ENCODE measurements around the gene FCHSD2. TPM values are rescaled to one million over a fixed set of nuclear protein-coding genes. Genes with fewer than 3 reads are reported as not detected.

Gene FCHSD2
- total and polyA plus RNA-seq, 9 of the 15 experiments (the other 6 are each of a cell fraction or from before 2014, with no cell fraction given): 1.8 to 14.7 (median 6.4) TPM

DNA sequence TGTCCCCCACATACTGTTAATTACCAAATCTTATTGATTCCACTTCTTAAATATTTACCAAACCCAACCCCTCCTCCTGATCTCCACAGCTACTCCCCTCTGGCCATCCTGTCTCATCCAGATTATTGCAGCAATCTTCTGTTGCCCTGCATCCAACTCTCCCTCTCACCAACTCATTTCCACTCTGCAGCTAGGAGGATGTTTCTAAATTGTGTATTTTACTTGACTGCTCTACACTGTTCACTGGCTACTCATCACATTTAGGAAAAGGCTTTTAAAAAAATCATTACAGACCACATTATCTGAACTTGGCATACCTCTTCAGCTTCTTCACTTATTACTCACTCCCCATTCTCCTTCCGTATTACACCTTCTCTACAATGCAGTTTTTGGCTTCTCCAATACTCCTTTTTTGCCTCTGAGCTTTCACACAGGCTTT is 210.0 kb downstream of the FCHSD2 start:
- DNase-seq (ENCODE audit: extremely low read depth in 1 of 4, low spot score in 3 of 4): no peak
- Histone ChIP-seq H2AFZ (ENCODE audit: low read depth, low read length) (no peak overlapping the region), H4K20me1 (replicated peaks; ENCODE audit: control insufficient read depth, insufficient read depth, low read length) (no peaks in the 10 kb centered on the region), H3K27me3 (ENCODE audit: control insufficient read depth in 2 of 2, insufficient read depth in 2 of 2, low read length in 2 of 2) (no peaks in the 10 kb centered on the region), H3K9ac (ENCODE audit: insufficient read depth in 1 of 2, low read depth in 2 of 2, low read length in 2 of 2) (no peak overlapping the region), H3K4me3 (no peak overlapping the region), H3K4me2 (ENCODE audit: insufficient read depth, low read length) (no peak overlapping the region), H3K4me1 (replicated peaks in 1 of 2; ENCODE audit: control insufficient read depth in 2 of 2, insufficient read depth in 2 of 2, low read length in 2 of 2) (no peaks in the 10 kb centered on the region; a peak in 1 of 5 replicates), H3K9me3 (replicated peaks; ENCODE audit: control insufficient read depth, insufficient read depth, low read depth, low read length) (no peaks in the 10 kb centered on the region), H3K36me3 (ENCODE audit: control insufficient read depth, insufficient read depth, low read length) (no peaks in the 10 kb centered on the region), H3K79me2 (ENCODE audit: control insufficient read depth, insufficient read depth, low read length) (no peaks in the 10 kb centered on the region), H3K9me1 (ENCODE audit: control insufficient read depth, insufficient read depth, low read length) (no peaks in the 10 kb centered on the region), H3K27ac (ENCODE audit: extremely low read depth, low read depth, low read length) (no peak overlapping the region)
- in situ Hi-C loops (cut with MboI) (no loop called here), intact Hi-C loops (cut with micrococcal nuclease) (no loop called here)
- ATAC-seq: no peak
- no peak for FAIRE-seq
- BruUV-seq (replicated peaks): no TSS peak
- CTCF ChIA-PET (ENCODE audit: low intra/inter-chr PET ratio): no interaction called here
- 69% methylated on average over 1 of the region's 1 CpG for WGBS (ENCODE audit: insufficient coverage, low coverage, missing lambda C conversion rate)
- POLR2A ChIA-PET: interaction anchor here (0.6 to 1.1 kb wide), 2 partner anchors 11 to 210 kb away, joined by 3 to 4 read pairs; partner anchors contain the start of gene FCHSD2
- TF ChIP-seq, protein P1, sequence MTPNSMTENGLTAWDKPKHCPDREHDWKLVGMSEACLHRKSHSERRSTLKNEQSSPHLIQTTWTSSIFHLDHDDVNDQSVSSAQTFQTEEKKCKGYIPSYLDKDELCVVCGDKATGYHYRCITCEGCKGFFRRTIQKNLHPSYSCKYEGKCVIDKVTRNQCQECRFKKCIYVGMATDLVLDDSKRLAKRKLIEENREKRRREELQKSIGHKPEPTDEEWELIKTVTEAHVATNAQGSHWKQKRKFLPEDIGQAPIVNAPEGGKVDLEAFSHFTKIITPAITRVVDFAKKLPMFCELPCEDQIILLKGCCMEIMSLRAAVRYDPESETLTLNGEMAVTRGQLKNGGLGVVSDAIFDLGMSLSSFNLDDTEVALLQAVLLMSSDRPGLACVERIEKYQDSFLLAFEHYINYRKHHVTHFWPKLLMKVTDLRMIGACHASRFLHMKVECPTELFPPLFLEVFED (CRISPR knock-in tag; conservative IDR thresholded peaks at IDR 0.05): no peak
- no peak for TF ChIP-seq L3MBTL2 (IDR thresholded peaks at IDR 0.05)
- no peak for TF ChIP-seq GABPA (tag; conservative IDR thresholded peaks at IDR 0.05; ENCODE audit: low read depth)

DNA sequence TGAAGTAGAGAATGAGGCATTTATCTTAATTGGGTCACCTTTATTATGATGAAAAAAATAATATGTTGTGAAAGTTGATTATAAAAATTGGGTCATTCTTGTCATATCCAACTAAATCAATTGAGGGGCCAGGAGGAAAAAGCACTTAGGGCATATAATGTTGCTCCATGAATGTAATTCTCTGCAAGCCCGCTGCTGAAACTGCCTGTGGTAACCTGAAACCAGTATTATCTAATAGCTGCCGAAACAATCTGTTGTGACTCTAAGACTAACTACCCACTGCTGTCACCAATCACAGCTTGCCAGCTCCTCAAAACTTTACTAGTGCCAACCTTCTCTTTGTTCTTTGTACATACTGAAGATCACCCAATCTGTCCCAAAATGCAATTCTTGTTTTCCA is 212.1 kb downstream of the FCHSD2 start:
- no peaks in the 10 kb centered on the region for H3K36me3 ChIP-seq (ENCODE audit: control insufficient read depth, insufficient read depth, low read length)
- CTCF ChIA-PET (ENCODE audit: low intra/inter-chr PET ratio): no interaction called here
- no TSS peak for BruUV-seq (replicated peaks)
- no peaks in the 10 kb centered on the region for H3K27me3 ChIP-seq (ENCODE audit: control insufficient read depth in 2 of 2, insufficient read depth in 2 of 2, low read length in 2 of 2)
- POLR2A ChIA-PET: interaction anchor here (0.6 to 1.5 kb wide), 3 partner anchors 11 to 31 kb away, joined by 3 to 4 read pairs (median 3); no protein-coding TSS in a partner anchor
- TF ChIP-seq HMBOX1 (IDR thresholded peaks at IDR 0.05) (peak; percentile 68), ZNF121 (CRISPR knock-in tag; conservative IDR thresholded peaks at IDR 0.05) (no peak)
- intact Hi-C loops (cut with micrococcal nuclease): no loop called here
- H3K79me2 ChIP-seq (ENCODE audit: control insufficient read depth, insufficient read depth, low read length): no peaks in the 10 kb centered on the region
- H3K9me1 ChIP-seq (ENCODE audit: control insufficient read depth, insufficient read depth, low read length): no peaks in the 10 kb centered on the region
- no peak overlapping the region for H3K4me2 ChIP-seq (ENCODE audit: insufficient read depth, low read length)
- no peaks in the 10 kb centered on the region for H4K20me1 ChIP-seq (replicated peaks; ENCODE audit: control insufficient read depth, insufficient read depth, low read length)
- no peak overlapping the region for H3K4me3 ChIP-seq
- WGBS (ENCODE audit: insufficient coverage, low coverage, missing lambda C conversion rate): 20% methylated on average over 2 of the region's 2 CpGs
- H3K27ac ChIP-seq (ENCODE audit: extremely low read depth, low read depth, low read length): no peak overlapping the region
- DNase-seq (ENCODE audit: extremely low read depth in 1 of 4, low spot score in 3 of 4): no peak
- H3K9me3 ChIP-seq (replicated peaks; ENCODE audit: control insufficient read depth, insufficient read depth, low read depth, low read length): no peaks in the 10 kb centered on the region
- no peak overlapping the region for H3K9ac ChIP-seq (ENCODE audit: insufficient read depth in 1 of 2, low read depth in 2 of 2, low read length in 2 of 2)
- FAIRE-seq: peak; percentile 11
- in situ Hi-C loops (cut with MboI): no loop called here
- H2AFZ ChIP-seq (ENCODE audit: low read depth, low read length): no peak overlapping the region
- H3K4me1 ChIP-seq (replicated peaks in 1 of 2; ENCODE audit: control insufficient read depth in 2 of 2, insufficient read depth in 2 of 2, low read length in 2 of 2): no peaks in the 10 kb centered on the region; a peak in 2 of 5 replicates
- ATAC-seq: peak; percentile 52; the same call in 1 of the 3 replicates

Data from K562 (cell line).